GM23338 (cell line): Measurements from ENCODE around the gene RUFY1.

Source experiments
- CREB1 ChIP-seq: fragments of 250-450 bp; sonication (Bioruptor Pico); IDR thresholded peaks from 2 replicates; pipeline ENCODE4 v1.5.0; 2020; ENCODE audit warnings: low read depth, mild to moderate bottlenecking, moderate library complexity
- CTCF ChIP-seq, 2 experiments: fragments of 200-600 bp in 1 of 2; sonication (generic) in 1 of 2; conservative IDR thresholded peaks; 2 replicates each; pipeline versions ENCODE4 v1.5.1 to v1.6.1; 2016 to 2017; ENCODE audit warnings: antibody characterized with exemption in 2 of 2, low read depth in 2 of 2, mild to moderate bottlenecking in 2 of 2, moderate library complexity in 1 of 2
- ETS1 ChIP-seq: IDR thresholded peaks from 2 replicates; pipeline ENCODE4 v1.6.1; 2016; ENCODE audit warnings: antibody characterized with exemption
- EZH2 ChIP-seq: fragments of 200-600 bp; sonication (generic); IDR thresholded peaks from one replicate; pipeline ENCODE4 v1.8.0; 2017; ENCODE audit warnings: antibody characterized with exemption, mild to moderate bottlenecking, low read depth; ENCODE audit not compliant: unreplicated experiment
- EZH2phosphoT487 ChIP-seq: fragments of 200-600 bp; sonication (generic); IDR thresholded peaks from one replicate; pipeline ENCODE4 v1.8.1; 2018; ENCODE audit warnings: antibody characterized with exemption; ENCODE audit not compliant: unreplicated experiment
- JUNB ChIP-seq: IDR thresholded peaks from one replicate; pipeline ENCODE4 v1.6.1; 2016; ENCODE audit warnings: antibody characterized with exemption; ENCODE audit not compliant: unreplicated experiment
- NANOG ChIP-seq: IDR thresholded peaks from 2 replicates; pipeline ENCODE4 v1.6.1; 2016; ENCODE audit warnings: antibody characterized with exemption, borderline replicate concordance
- POLR2AphosphoS5 ChIP-seq: IDR thresholded peaks from 2 replicates; pipeline ENCODE4 v1.6.1; 2016; ENCODE audit warnings: antibody characterized with exemption, low read depth
- REST ChIP-seq: IDR thresholded peaks from one replicate; pipeline ENCODE4 v1.6.1; 2018; ENCODE audit warnings: antibody characterized with exemption; ENCODE audit not compliant: unreplicated experiment
- ZNF114 ChIP-seq: fragments of 250-450 bp; sonication (Bioruptor Pico); IDR thresholded peaks from 2 replicates; pipeline ENCODE4 v1.5.0; 2020; ENCODE audit warnings: mild to moderate bottlenecking, moderate library complexity

- TF ChIP-seq CTCF (conservative IDR thresholded peaks at IDR 0.05; ENCODE audit: low read depth in 2 of 2): no peak
- no peak for TF ChIP-seq POLR2AphosphoS5
- TF ChIP-seq EZH2: no peak
- no peak for TF ChIP-seq EZH2phosphoT487
- TF ChIP-seq REST: no peak
- TF ChIP-seq CREB1: no peak
- TF ChIP-seq ZNF114 (CRISPR knock-in tag): no peak
- no peak for TF ChIP-seq ETS1
- TF ChIP-seq NANOG: no peak
- no peak for TF ChIP-seq JUNB
Observed at GRCh38 chr5:179624841-179625271, 74.5 kb downstream of the RUFY1 start.
